H1 (cell line): ENCODE measurements around the gene RNASE11. TPM values are rescaled to one million over a fixed set of nuclear protein-coding genes. Genes with fewer than 3 reads are reported as not detected.

ENCODE experiments used
- CREB1 ChIP-seq: IDR thresholded peaks from 2 replicates; pipeline ENCODE4 v1.6.1; 2012; ENCODE audit warnings: inconsistent platforms
- polyA plus RNA-seq, 7 experiments: library from polyadenylated mRNA; depleted of rRNA in 3 of 7; stranded (reverse) in 5 of 7; unstranded in 2 of 7; fragments of >200 nt in 5 of 7; fragments of 200-250 nt in 2 of 7; gene quantifications; 1 replicate in 5 of 7; 2 replicates in 1 of 7; 4 replicates in 1 of 7; pipeline versions ENCODE4 v1.2.1 to v1.2.3, GENCODE V29; 2011 to 2013; ENCODE audit warnings: missing spikeins in 2 of 7, mixed read lengths in 2 of 7
- total RNA-seq: library from RNA; stranded (reverse); fragmentation: NEBNext Ultra II Directional; extraction: Animal tissue kit (Norgen Biotek cat#: 25700); gene quantifications from 2 replicates; pipeline ENCODE4 v1.2.1, GENCODE V29; 2021

Gene RNASE11
- total and polyA plus RNA-seq, 2 of the 8 experiments (the other 6 are each of a cell fraction or from before 2014, with no cell fraction given), result not detected

- peak; percentile 60; the same call in 1 of the 2 replicates for TF ChIP-seq CREB1
Measured at GRCh38 chr14:20624495-20625070, 36.8 kb upstream of the RNASE11 start (continued).
